ENCODE measurements around the gene GRAMD1B. TPM values are rescaled to one million over a fixed set of nuclear protein-coding genes. Genes with fewer than 3 reads are reported as not detected.

The GRAMD1B gene
- total RNA-seq, 1 donor from 2014 or later, result 0.26 TPM

- DNase-seq (ENCODE audit: low read depth), result peak; percentile 55
- H3K4me3 ChIP-seq (ENCODE audit: low read depth, low read length), result no peak overlapping the region
- peak; percentile 88 for FAIRE-seq
- TF ChIP-seq CTCF (IDR thresholded peaks at IDR 0.05; ENCODE audit: insufficient read depth, low read length, severe bottlenecking), result no peak
- no peaks in the 10 kb centered on the region for H3K27me3 ChIP-seq (ENCODE audit: control insufficient read depth, insufficient read depth, low read length)
- H3K36me3 ChIP-seq (ENCODE audit: control insufficient read depth, insufficient read depth, low read length), result no peaks in the 10 kb centered on the region
Measured at GRCh38 chr11:123549926-123550917, 120.2 kb downstream of the GRAMD1B start.

GRCh38 chr11:123551079-123551478, 121.0 kb downstream of the GRAMD1B start:
- FAIRE-seq, result no peak
- no peak for DNase-seq (ENCODE audit: low read depth)
- no peaks in the 10 kb centered on the region for H3K36me3 ChIP-seq (ENCODE audit: control insufficient read depth, insufficient read depth, low read length)
- no peaks in the 10 kb centered on the region for H3K27me3 ChIP-seq (ENCODE audit: control insufficient read depth, insufficient read depth, low read length)
- TF ChIP-seq CTCF (IDR thresholded peaks at IDR 0.05; ENCODE audit: insufficient read depth, low read length, severe bottlenecking), result no peak
- no peak overlapping the region for H3K4me3 ChIP-seq (ENCODE audit: low read depth, low read length)

GRCh38 chr11:123556633-123557032, 126.6 kb downstream of the GRAMD1B start:
- DNase-seq (ENCODE audit: low read depth) (no peak), FAIRE-seq (no peak)
- H3K27me3 ChIP-seq (ENCODE audit: control insufficient read depth, insufficient read depth, low read length), result no peaks in the 10 kb centered on the region
- no peaks in the 10 kb centered on the region for H3K36me3 ChIP-seq (ENCODE audit: control insufficient read depth, insufficient read depth, low read length)
- no peak overlapping the region for H3K4me3 ChIP-seq (ENCODE audit: low read depth, low read length)
- TF ChIP-seq CTCF (IDR thresholded peaks at IDR 0.05; ENCODE audit: insufficient read depth, low read length, severe bottlenecking), result no peak

- FAIRE-seq (no peak), DNase-seq (ENCODE audit: low read depth) (no peak)
- no peaks in the 10 kb centered on the region for H3K36me3 ChIP-seq (ENCODE audit: control insufficient read depth, insufficient read depth, low read length)
- H3K4me3 ChIP-seq (ENCODE audit: low read depth, low read length), result no peak overlapping the region
- no peak for TF ChIP-seq CTCF (IDR thresholded peaks at IDR 0.05; ENCODE audit: insufficient read depth, low read length, severe bottlenecking)
- H3K27me3 ChIP-seq (ENCODE audit: control insufficient read depth, insufficient read depth, low read length), result no peaks in the 10 kb centered on the region
Measured at GRCh38 chr11:123558536-123559315, 128.7 kb downstream of the GRAMD1B start.

- peak overlapping the region; percentile 39 for H3K4me3 ChIP-seq (ENCODE audit: low read depth, low read length)
- H3K27me3 ChIP-seq (ENCODE audit: control insufficient read depth, insufficient read depth, low read length), result no peaks in the 10 kb centered on the region
- FAIRE-seq (no peak), DNase-seq (ENCODE audit: low read depth) (no peak)
- H3K36me3 ChIP-seq (ENCODE audit: control insufficient read depth, insufficient read depth, low read length), result no peaks in the 10 kb centered on the region
- peak; percentile 0 for TF ChIP-seq CTCF (IDR thresholded peaks at IDR 0.05; ENCODE audit: insufficient read depth, low read length, severe bottlenecking)
Measured at GRCh38 chr11:123559523-123559955, 129.5 kb downstream of the GRAMD1B start.

Data from bronchial epithelial cell (primary cell).